Fibroblast of villous mesenchyme (primary cell): ENCODE data around the gene GDF2. TPM values are rescaled to one million over a fixed set of nuclear protein-coding genes. Genes with fewer than 3 reads are reported as not detected.

Experiments
- DNase-seq: peaks from one replicate; pipeline ENCODE4 v3.0.0-alpha.2; 2010; ENCODE audit warnings: low read depth
- H3K4me3 ChIP-seq: 2 replicates; pipeline ENCODE4 v1.5.1; 2011; ENCODE audit warnings: low read depth, mild to moderate bottlenecking, low read length
- CTCF ChIP-seq: IDR thresholded peaks from 2 replicates; pipeline ENCODE4 v1.5.1; 2012; ENCODE audit warnings: low read depth, mild to moderate bottlenecking, low read length; ENCODE audit not compliant: insufficient read depth
- total RNA-seq: library from RNA; depleted of rRNA; stranded (reverse); fragments of >200 nt; gene quantifications from 2 replicates; pipeline ENCODE4 v1.2.3, GENCODE V29; 2012

Gene GDF2
- total RNA-seq, 1 donor: not detected

GRCh38 chr10:47316131-47316530 is 6.1 kb upstream of the GDF2 start:
- H3K4me3 ChIP-seq: no peak overlapping the region
- no peak for TF ChIP-seq CTCF
- no peak for DNase-seq

GRCh38 chr10:47317251-47317650 is 5.0 kb upstream of the GDF2 start:
- H3K4me3 ChIP-seq: no peak overlapping the region
- no peak for TF ChIP-seq CTCF
- no peak for DNase-seq

GRCh38 chr10:47318706-47319105 is 3.5 kb upstream of the GDF2 start:
- no peak for TF ChIP-seq CTCF
- H3K4me3 ChIP-seq: no peak overlapping the region
- no peak for DNase-seq

- no peak for DNase-seq
- H3K4me3 ChIP-seq: no peak overlapping the region
- no peak for TF ChIP-seq CTCF
Measured at GRCh38 chr10:47319784-47320183, 2.5 kb upstream of the GDF2 start.

GRCh38 chr10:47320812-47321211 is 1.4 kb upstream of the GDF2 start:
- TF ChIP-seq CTCF: no peak
- no peak overlapping the region for H3K4me3 ChIP-seq
- DNase-seq: no peak

GRCh38 chr10:47321521-47322195 is 596 bp upstream of the GDF2 start:
- TF ChIP-seq CTCF: no peak
- H3K4me3 ChIP-seq: no peak overlapping the region
- no peak for DNase-seq

GRCh38 chr10:47323087-47323486 is 833 bp downstream of the GDF2 start:
- no peak for DNase-seq

More at GRCh38 chr10:47323087-47323486, 833 bp downstream of the GDF2 start:
- no peak for TF ChIP-seq CTCF
- no peak overlapping the region for H3K4me3 ChIP-seq
